Activated CD8-positive, alpha-beta memory T cell treated with anti-CD3 and anti-CD28 coated beads for 48 hours (primary cell): ENCODE results near the gene DSCAM.

Source experiments
- DNase-seq, 3 experiments: peaks; one replicate each; pipeline ENCODE4 v3.0.0-alpha.2; 2020; ENCODE audit warnings: low read depth in 2 of 3, low spot score in 2 of 3

The DSCAM gene

GRCh38 chr21:40386981-40387747 is 459.8 kb downstream of the DSCAM start:
- DNase-seq: no peak

GRCh38 chr21:40386294-40386911 is 460.6 kb downstream of the DSCAM start:
- peak in 2 of 3 experiments; percentile 1 to 16 for DNase-seq

- DNase-seq: no peak
These were observed 461.1 kb downstream of the DSCAM start for GRCh38 chr21:40385883-40386282.

GRCh38 chr21:40383951-40384350 is 463.0 kb downstream of the DSCAM start:
- no peak for DNase-seq

GRCh38 chr21:40381111-40381510 is 465.8 kb downstream of the DSCAM start:
- DNase-seq: no peak

- DNase-seq: no peak
These were observed 466.8 kb downstream of the DSCAM start for GRCh38 chr21:40379881-40380810.

- DNase-seq: no peak
These were observed 469.8 kb downstream of the DSCAM start for GRCh38 chr21:40377135-40377534.

- no peak for DNase-seq
These were observed 473.2 kb downstream of the DSCAM start for GRCh38 chr21:40373761-40374160.

GRCh38 chr21:40372506-40372905 is 474.5 kb downstream of the DSCAM start:
- DNase-seq: no peak

GRCh38 chr21:40371329-40371728 is 475.6 kb downstream of the DSCAM start:
- DNase-seq: no peak

GRCh38 chr21:40356644-40357043 is 490.3 kb downstream of the DSCAM start:
- DNase-seq: no peak

- no peak for DNase-seq
These were observed 491.9 kb downstream of the DSCAM start for GRCh38 chr21:40355076-40355475.

GRCh38 chr21:40351006-40351405 is 496.0 kb downstream of the DSCAM start:
- no peak for DNase-seq

GRCh38 chr21:40349591-40349990 is 497.4 kb downstream of the DSCAM start:
- DNase-seq: no peak

GRCh38 chr21:40345711-40346321 is 501.1 kb downstream of the DSCAM start:
- no peak for DNase-seq

GRCh38 chr21:40340357-40340756 is 506.6 kb downstream of the DSCAM start:
- no peak for DNase-seq

GRCh38 chr21:40339050-40339449 is 507.9 kb downstream of the DSCAM start:
- no peak for DNase-seq

GRCh38 chr21:40337981-40338380 is 509.0 kb downstream of the DSCAM start:
- no peak for DNase-seq

GRCh38 chr21:40335704-40336103 is 511.3 kb downstream of the DSCAM start:
- DNase-seq: no peak

- no peak for DNase-seq
These were observed 512.8 kb downstream of the DSCAM start for GRCh38 chr21:40334159-40334558.

GRCh38 chr21:40333731-40334130 is 513.2 kb downstream of the DSCAM start:
- no peak for DNase-seq
